Stimulated activated naive B cell treated with anti-CD40 and anti-IgM and Interleukin-4, amounts not matched to agents 10 μg/mL and 1 μg/mL and 100 μg/mL, for 72 hours (primary cell): ENCODE measurements around the gene SYCP2L.

ENCODE experiments used
- ATAC-seq, 2 donors: fragments of 150-1000 bp; cut with Tn5 transposase; replicated peaks; 2 replicates each; pipeline ENCODE4 v1.10.0; 2021; ENCODE audit warnings: moderate library complexity in 1 of 2
- DNase-seq: peaks from one replicate; pipeline ENCODE4 v3.0.0; 2021
- H3K27ac Mint-ChIP-seq: one replicate; pipeline ENCODE4 v1.8.0; 2022; ENCODE audit warnings: mild to moderate bottlenecking, mixed read lengths
- H3K27me3 Mint-ChIP-seq, 2 donors: one replicate each; pipeline ENCODE4 v1.8.0; 2022; ENCODE audit warnings: mixed read lengths in 2 of 2
- H3K36me3 Mint-ChIP-seq, 2 donors: one replicate each; pipeline ENCODE4 v1.8.0; 2022; ENCODE audit warnings: mixed read lengths in 2 of 2, mild to moderate bottlenecking in 1 of 2
- H3K4me1 Mint-ChIP-seq, 2 donors: one replicate each; pipeline ENCODE4 v1.8.0; 2022; ENCODE audit warnings: mixed read lengths in 2 of 2, mild to moderate bottlenecking in 1 of 2
- H3K4me3 Mint-ChIP-seq, 2 donors: one replicate each; pipeline ENCODE4 v1.8.0; 2022; ENCODE audit warnings: mild to moderate bottlenecking in 2 of 2, mixed read lengths in 2 of 2, moderate library complexity in 1 of 2
- H3K9me3 Mint-ChIP-seq, 2 donors: one replicate each; pipeline ENCODE4 v1.8.0; 2022; ENCODE audit warnings: mixed read lengths in 2 of 2, mild to moderate bottlenecking in 1 of 2

The SYCP2L gene

DNA sequence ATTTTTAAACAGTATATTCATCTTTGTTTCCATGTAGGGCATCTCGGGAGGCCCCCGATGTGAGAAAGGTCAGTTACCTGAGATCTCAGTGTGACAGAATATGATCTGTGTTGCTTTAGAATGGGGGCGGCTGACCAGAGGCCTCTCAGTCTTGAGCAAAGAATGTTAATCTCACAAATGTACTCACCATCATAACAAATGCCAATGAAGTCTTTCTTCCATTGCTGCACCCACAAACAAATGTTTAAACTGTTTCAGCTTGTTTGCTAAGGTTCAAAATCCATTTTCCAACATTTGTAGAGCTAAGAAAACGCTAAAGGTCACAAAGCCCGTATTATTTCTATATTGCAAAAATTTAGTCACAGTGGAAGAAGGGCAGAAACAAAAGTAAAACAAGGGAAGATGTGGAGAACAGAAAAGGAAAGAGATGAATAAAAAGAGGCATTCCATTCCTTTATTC, 125.5 kb downstream of the SYCP2L start:
- H3K4me1 Mint-ChIP-seq, result no peaks in the 10 kb centered on the region
- DNase-seq (no peak), ATAC-seq (no peak)
- peaks cover 18 to 20% of the 10 kb centered on the region in 2 donors for H3K27me3 Mint-ChIP-seq
- H3K36me3 Mint-ChIP-seq, result no peaks in the 10 kb centered on the region
- no peaks in the 10 kb centered on the region for H3K9me3 Mint-ChIP-seq
- no peak overlapping the region for H3K27ac Mint-ChIP-seq
- no peak overlapping the region for H3K4me3 Mint-ChIP-seq

DNA sequence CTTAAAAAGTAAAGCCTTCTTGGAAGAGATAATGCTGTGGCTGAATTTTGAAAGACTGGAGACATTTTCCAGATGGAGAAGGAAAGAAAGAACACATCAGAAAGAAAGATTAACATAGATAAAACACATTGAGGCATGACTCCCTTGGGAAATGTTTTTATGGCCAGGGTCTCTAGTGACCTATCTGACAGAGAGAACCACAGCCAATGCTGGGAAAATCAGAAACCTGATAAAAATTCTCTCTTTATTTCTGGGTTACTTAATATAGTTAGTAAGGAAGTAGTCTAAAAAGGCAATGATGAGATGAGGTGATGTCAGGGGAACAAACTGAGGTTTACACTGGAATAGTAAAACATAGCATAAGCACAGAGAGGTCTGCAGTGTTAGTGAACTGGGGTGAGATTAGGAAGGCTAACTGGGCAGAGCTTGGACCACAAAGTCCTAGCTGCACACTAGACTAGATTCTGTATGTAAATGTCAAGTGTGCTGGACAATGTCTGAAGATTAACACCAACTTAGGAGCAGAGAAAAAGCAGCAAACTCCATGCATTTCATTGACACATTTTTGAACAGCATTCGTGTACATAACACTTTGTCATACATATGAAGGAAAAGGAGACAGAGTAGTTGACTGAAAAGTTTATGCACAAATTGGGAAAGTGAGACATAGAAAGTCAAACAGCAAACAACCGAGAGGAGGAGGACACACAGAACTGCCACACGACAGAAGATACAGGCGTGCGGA, 126.3 kb downstream of the SYCP2L start:
- Mint-ChIP-seq H3K36me3 (no peaks in the 10 kb centered on the region), H3K4me3 (no peak overlapping the region), H3K27ac (no peak overlapping the region), H3K27me3 (peaks cover 18 to 20% of the 10 kb centered on the region in 2 donors), H3K9me3 (no peaks in the 10 kb centered on the region), H3K4me1 (no peaks in the 10 kb centered on the region)
- ATAC-seq, result no peak
- DNase-seq, result no peak

DNA sequence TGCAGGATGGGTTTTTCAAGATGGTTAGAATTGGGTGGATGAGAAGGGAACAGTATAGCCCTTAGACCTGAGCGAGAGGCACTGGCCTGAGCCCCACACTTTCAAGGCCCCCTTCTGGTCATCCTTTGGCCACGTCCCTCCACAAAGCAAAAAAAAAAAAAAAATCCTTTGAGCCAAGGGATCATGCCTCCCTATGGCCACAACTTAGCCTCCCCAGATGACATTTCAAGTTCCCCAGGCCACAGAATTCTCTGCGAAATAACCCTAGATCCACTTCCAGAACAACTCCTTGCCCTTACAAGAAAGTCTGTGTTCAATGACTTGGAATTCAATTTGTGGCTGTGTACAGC, 126.8 kb downstream of the SYCP2L start:
- no peak overlapping the region for H3K27ac Mint-ChIP-seq
- H3K4me3 Mint-ChIP-seq, result no peak overlapping the region
- H3K9me3 Mint-ChIP-seq, result no peaks in the 10 kb centered on the region
- H3K27me3 Mint-ChIP-seq, result peaks cover 18 to 20% of the 10 kb centered on the region in 2 donors
- H3K4me1 Mint-ChIP-seq, result no peaks in the 10 kb centered on the region
- DNase-seq (no peak), ATAC-seq (no peak)
- no peaks in the 10 kb centered on the region for H3K36me3 Mint-ChIP-seq

DNA sequence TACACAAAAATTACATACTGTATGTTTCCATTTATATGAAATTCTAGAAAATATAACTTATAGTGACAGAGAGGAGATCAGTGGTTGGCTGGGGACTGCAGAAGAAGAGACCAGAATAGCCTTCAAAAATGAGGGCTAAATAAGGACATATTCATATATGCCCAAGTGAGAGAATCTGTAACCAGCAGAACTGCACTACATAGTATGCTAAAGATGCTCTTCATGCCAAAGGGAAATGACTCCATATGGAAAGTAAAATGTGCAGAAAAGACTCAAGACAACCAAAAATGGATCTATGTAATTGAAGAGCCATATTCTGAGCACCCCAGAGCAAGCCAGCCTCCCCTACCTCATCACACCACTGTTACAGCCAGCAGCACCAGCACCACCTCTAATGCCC, 128.2 kb downstream of the SYCP2L start:
- DNase-seq (no peak), ATAC-seq (no peak)
- no peaks in the 10 kb centered on the region for H3K9me3 Mint-ChIP-seq
- no peaks in the 10 kb centered on the region for H3K36me3 Mint-ChIP-seq
- no peak overlapping the region for H3K4me3 Mint-ChIP-seq
- no peak overlapping the region for H3K27ac Mint-ChIP-seq
- H3K4me1 Mint-ChIP-seq, result no peaks in the 10 kb centered on the region
- H3K27me3 Mint-ChIP-seq, result peaks cover 11 to 12% of the 10 kb centered on the region in 2 donors

DNA sequence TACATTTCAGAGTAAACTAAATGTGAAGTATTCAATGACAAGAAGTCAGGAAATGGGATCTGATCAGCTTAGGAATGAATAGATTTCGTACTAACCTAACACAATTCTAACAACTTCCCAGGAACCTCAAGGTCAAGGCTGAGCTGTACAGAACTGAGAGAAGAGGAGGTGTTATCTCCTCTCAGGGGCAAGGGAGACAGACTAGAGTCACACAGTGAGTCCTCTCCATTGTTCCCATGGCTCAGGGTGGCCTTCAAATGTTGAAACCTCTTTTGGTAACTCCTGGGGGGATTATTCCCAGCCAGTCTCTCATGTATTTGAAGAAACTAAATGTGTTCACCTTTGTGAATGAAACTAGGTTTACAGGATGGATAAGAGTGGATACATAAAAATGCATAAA, 129.6 kb downstream of the SYCP2L start:
- Mint-ChIP-seq H3K4me3 (no peak overlapping the region), H3K4me1 (no peaks in the 10 kb centered on the region), H3K9me3 (no peaks in the 10 kb centered on the region), H3K36me3 (no peaks in the 10 kb centered on the region), H3K27ac (no peak overlapping the region), H3K27me3 (peaks cover 18 to 19% of the 10 kb centered on the region in 2 donors)
- DNase-seq (no peak), ATAC-seq (no peak)

DNA sequence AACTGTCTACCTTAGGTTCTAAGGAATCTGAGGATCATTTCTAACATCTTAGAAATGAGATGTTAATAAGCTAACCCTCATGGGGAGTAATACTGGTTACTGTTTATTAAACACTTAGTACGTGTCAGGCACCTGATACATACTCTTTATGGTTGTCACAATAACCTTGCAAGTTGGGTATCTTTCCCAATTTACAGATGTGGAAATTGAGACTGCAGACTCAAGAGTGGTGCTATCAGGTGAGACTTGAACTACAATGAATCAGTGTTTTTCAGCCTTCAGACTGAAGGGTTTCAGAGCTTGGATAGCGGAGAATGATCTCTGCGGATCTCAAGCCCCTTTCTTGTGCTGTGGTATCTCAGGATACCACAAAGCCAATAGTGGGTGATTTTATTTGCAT, 130.2 kb downstream of the SYCP2L start:
- Mint-ChIP-seq H3K27me3 (peaks cover 22 to 25% of the 10 kb centered on the region in 2 donors), H3K27ac (no peak overlapping the region), H3K4me3 (no peak overlapping the region), H3K4me1 (no peaks in the 10 kb centered on the region), H3K9me3 (no peaks in the 10 kb centered on the region), H3K36me3 (no peaks in the 10 kb centered on the region)
- DNase-seq, result no peak
- no peak for ATAC-seq

DNA sequence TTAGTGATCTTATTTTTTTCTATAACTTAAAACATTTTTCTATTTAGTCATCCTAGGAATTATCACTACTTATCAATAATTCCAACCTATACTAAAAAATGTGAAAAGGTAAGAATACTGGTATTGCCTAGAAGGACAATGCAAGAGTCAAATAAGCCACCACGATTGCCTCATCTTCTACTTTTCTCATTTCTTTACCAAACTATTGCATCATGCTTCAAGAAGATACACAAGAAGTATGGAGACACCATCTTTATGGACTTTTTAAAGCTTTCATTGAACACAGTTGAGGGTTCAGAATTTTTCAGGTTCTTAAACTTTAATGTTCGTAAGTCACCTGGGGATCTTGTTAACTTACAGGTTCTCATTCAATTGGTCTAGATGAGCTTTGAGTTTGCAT, 131.4 kb downstream of the SYCP2L start:
- H3K9me3 Mint-ChIP-seq, result no peaks in the 10 kb centered on the region
- peaks cover 24 to 26% of the 10 kb centered on the region in 2 donors for H3K27me3 Mint-ChIP-seq
- H3K4me3 Mint-ChIP-seq, result no peak overlapping the region
- no peak for DNase-seq
- no peak overlapping the region for H3K27ac Mint-ChIP-seq
- no peaks in the 10 kb centered on the region for H3K36me3 Mint-ChIP-seq
- no peaks in the 10 kb centered on the region for H3K4me1 Mint-ChIP-seq
- no peak for ATAC-seq

DNA sequence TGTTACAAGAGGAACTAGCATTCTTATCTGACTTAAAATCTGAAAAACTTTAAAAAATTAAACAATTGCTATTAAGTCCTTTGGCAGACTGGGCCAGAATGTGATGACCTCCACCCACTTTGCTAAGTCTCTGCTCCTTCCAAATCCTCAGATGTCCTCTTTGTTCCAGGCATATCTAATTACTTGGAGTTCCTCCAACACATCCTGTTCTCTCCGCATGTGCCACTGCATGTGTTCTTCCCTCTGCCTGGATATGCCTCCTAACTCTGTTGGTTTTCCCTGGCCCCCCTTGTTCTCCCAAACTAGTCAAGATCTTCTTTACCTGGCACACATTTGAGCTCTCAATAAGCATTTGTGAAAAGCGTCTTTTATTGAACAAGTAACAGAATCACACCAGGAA, 134.2 kb downstream of the SYCP2L start:
- Mint-ChIP-seq H3K9me3 (no peaks in the 10 kb centered on the region), H3K4me3 (no peak overlapping the region), H3K36me3 (no peaks in the 10 kb centered on the region), H3K4me1 (peaks cover 3% of the 10 kb centered on the region in 2 donors), H3K27me3 (peaks cover 17 to 20% of the 10 kb centered on the region in 2 donors), H3K27ac (no peak overlapping the region)
- DNase-seq (no peak), ATAC-seq (no peak)

DNA sequence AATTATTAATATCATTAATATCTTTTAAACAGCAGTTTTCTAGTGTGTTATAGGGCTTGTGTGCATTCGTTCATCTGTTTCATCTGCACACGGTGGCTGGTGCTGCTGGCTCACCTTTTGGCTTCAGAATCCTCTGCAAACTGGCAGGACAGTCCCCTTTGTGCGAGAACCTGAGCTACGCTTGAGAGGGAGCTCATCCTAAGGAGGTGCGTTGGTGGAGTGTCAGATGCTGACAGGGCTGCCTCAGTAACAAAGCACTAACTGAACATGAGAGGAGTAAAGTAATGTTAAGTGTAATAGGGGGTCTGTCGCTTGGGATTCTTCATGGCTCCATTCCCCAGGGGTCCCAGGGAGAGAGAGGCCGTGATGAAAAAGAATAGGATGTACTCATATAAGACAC, 134.9 kb downstream of the SYCP2L start:
- peaks cover 14 to 20% of the 10 kb centered on the region in 2 donors for H3K27me3 Mint-ChIP-seq
- no peak overlapping the region for H3K27ac Mint-ChIP-seq
- no peaks in the 10 kb centered on the region for H3K9me3 Mint-ChIP-seq
- H3K36me3 Mint-ChIP-seq, result no peaks in the 10 kb centered on the region
- no peak for ATAC-seq
- no peak overlapping the region for H3K4me3 Mint-ChIP-seq
- H3K4me1 Mint-ChIP-seq, result peaks cover 7% of the 10 kb centered on the region in 2 donors
- no peak for DNase-seq

DNA sequence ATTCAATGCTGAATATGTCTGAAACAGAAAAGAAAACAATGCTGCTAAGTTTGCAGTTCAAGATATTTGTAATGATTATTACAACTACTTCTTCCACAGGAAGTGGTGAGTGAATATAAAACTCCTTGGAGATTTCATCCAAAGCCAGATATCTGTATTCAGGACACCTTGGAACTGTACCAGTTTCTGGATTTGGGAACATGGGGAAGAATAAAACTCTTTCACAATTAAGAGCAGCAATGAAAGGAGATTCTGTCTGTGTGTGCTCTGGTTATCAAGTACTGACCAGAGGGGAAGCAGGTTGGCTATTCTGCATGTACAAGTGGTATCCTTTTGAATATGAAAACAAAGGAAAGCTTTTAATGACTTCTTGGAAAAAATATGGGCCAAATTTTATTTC, 136.2 kb downstream of the SYCP2L start:
- DNase-seq, result no peak
- Mint-ChIP-seq H3K27me3 (peaks cover 22 to 28% of the 10 kb centered on the region in 2 donors), H3K4me1 (peaks cover 7% of the 10 kb centered on the region in 2 donors)

More for the DNA sequence above, 136.2 kb downstream of the SYCP2L start:
- no peaks in the 10 kb centered on the region for H3K9me3 Mint-ChIP-seq
- no peak overlapping the region for H3K4me3 Mint-ChIP-seq
- ATAC-seq, result no peak
- no peaks in the 10 kb centered on the region for H3K36me3 Mint-ChIP-seq
- no peak overlapping the region for H3K27ac Mint-ChIP-seq
